GM21381 (cell line): ENCODE results near the gene IGSF6.

ENCODE experiments used
- ATAC-seq: cut with Tn5 transposase; IDR thresholded peaks from one replicate; pipeline ENCODE4 v1.9.1; 2021; ENCODE audit warnings: mild to moderate bottlenecking, moderate library complexity; ENCODE audit not compliant: unreplicated experiment

Gene IGSF6

DNA sequence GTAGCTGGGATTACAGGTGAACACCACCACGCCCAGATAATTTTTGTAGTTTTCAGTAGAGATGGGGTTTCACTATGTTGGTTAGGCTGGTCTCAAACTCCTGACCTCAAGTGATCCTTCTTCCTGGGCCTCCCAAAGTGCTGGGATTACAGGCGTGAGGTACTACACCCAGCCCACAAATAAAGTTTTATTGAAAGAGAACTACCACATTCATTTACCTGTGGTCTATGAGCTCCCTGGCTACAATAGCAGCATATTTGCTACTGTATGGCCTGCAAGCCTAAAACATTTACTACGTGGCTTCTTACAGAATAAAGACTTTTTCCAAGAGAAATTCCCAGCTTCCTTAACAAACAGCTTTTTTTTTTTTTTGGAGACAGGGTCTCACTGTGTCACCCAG, 49.6 kb downstream of the IGSF6 start:
- no peak for ATAC-seq

DNA sequence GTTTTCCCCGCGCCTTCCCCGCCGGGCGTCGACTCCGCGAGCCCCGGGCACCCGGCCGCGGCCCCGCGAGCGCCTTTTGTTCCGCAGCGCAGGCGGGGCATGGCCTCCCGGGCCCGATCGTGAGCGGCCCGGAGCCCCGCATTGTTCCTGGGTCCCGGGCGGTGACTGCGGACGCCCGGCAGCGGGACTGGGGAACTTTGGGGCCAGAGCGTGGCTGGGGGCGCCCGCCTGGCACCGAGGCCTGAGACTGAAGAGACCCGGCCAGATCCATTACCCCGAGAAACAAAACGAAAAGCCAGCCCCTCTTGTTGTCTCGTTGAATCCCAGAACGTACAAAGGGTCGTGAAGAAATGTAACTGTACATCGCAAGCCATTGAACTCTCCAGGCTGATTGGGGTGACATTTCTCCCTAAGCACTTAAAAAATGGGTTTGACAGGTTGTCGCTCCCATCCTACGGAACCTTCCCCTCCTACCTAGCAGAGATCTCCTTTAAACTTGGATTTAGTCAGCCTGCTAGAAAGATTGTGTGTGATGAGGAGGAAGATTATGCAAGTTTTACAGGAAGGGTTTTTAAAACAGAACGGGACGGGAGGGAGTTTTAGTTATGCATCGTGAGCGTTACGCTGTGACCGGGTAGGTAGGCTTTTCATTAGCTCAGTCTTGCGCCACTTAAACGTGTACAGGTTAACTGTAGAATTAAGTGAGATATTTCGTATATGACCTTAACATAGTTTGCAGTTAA, 52.2 kb downstream of the IGSF6 start:
- ATAC-seq = peak; percentile 23

DNA sequence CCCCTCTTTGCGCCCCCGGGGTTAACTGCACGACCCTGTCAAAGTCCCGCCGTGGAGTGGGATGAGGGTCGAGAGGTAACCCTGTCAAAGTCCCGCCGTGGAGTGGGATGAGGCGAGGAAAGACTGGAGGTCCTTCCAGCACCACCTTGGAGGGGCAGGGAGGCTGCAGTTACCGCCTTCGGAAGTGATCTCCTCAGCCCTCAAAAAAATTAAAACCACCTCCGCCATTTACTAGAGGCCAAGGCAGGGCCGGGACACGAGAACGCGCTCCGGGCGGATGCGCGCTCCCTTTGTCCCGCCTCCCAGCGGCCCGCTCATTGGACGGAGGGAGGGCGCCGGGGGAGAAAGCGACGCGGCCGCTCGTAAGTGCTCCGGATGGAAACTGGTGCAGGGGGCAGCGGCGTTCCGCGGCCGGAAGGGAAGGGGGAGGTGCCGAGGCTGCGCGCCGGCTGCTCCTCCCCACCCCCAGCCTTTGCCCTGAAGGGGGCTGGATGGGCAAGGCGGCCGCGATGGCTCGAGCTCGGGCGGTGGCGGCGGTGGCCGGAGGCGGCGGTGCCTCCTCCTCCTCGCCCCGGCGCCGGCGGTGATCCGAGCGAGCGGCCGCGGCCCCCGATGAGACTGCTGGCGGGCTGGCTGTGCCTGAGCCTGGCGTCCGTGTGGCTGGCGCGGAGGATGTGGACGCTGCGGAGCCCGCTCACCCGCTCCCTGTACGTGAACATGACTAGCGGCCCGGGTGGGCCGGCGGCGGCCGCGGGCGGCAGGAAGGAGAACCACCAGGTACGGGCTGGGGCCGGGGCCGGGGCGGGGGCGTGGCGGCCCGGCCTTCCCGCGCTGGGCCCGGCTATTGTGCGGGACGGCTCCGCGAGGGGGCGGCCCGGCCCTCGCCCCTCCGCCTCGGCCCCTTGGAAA, 53.0 kb downstream of the IGSF6 start, which contains the start of gene METTL9:
TSS of gene METTL9 (plus strand) at position 456 of the 909 bp plus-strand sequence. CDS start at position 613, 157 bp downstream.
- ATAC-seq = peak; percentile 90

DNA sequence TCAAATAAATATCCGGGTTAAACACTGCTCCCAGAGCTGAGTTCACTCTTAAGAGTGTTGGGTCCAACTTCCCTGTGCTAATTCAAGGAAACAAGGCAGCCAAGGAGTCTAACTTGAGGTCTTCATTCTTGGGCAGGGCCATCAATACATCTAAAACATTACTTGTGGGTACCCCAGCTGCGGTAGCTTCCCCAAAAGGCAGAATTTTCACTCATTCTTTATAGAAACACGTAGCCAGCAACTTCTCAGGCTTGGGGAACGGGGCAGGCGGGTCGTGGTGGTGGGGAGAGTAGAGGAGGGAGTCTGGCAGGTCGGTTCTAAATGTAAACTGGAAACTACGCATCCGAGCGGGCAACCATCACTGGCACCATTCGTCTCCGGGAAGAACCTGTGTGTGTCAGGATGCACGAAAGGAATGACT, 53.7 kb downstream of the IGSF6 start:
- no peak for ATAC-seq

DNA sequence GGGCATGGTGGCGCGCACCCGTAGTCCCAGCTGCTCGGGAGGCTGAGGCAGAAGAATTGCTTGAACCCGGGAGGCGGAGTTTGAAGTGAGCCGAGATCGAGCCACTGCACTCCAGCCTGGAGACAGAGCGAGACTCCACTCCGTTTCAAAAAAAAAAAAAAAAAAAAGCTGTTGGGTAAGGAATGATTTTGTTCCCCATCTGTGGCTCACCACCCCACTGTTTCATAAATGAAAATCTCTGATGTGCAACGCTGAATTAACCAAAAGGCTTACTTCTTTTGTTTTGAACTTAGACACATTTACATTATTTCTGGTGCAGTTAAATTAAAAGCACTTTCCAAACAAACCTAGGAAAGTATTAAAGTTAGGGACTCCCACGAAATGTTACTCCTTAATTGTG, 54.2 kb downstream of the IGSF6 start:
- no peak for ATAC-seq

DNA sequence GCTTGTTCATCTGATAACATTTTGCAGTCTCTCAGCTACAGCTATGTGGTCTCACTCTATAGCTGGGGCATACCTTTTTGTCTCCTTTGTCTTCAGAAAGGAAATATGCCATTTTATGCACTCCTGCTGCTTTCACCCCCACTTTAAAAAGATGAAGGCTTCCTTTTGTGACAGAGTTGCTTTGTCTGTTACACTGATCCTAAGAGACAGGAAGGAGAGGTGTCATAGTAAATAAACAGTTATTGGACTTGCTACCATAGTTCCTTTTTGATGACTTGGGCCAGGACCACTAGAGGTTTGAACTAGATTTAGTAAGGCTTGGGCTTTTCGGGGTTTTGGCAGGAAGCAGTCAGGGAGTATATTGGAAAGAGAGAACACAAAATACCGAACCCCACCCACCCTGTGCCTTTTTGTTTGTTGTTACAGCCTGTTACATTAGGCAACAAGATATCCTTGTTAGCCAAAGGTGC, 54.8 kb downstream of the IGSF6 start:
- no peak for ATAC-seq

DNA sequence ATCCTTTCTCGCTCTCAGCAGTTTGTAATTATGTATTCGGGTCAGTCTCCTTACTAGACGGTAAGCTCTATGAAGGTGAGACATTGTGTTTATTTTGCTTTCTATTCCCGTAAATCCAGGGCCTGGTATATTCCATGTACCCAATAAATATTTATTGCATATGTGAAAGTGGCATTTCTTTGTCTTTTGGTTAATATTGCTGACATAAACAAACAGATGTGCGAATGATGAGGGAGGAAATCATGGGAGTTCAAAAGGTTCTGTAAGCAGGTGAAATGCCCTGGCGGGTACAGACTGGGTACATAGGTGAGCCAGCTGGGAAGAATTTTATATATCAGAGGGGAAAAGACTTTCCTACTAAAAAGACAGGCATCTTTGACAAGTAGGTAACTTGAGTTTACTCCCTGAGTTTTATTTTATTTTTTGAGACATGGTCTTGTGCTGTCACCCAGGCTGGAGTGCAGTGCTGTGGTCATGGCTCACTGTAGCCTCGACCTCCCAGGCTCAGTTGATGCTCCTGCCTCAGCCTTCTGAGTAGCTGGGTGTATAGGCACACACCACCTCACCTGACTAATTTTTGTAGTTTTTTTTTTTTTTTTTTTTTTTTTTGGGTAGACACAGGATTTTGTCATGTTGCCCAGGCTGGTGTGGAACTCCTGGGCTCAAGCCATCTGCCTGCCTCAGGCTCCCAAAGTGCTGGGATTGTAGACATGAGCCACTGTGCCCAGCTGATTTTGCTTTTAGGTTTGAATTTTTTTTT, 58.7 kb downstream of the IGSF6 start:
- no peak for ATAC-seq

DNA sequence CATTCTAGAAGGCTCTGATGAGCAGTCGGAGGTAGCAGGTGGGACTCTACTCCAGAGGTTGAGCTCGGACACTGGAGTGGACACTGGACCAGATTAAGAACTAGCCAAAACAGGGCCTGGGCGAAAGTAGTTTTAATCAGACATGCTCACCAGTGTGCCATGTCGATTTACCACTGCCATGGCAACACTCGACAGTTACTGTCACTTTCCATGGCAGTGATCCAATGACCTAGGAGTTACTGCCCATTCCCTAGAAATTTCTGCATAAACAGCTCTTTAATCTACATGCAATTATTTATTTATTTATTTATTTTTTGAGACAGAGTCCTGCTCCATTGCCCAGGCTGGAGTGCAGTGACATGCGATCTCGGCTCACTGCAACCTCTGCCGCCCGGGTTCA, 60.2 kb downstream of the IGSF6 start:
- no peak for ATAC-seq

DNA sequence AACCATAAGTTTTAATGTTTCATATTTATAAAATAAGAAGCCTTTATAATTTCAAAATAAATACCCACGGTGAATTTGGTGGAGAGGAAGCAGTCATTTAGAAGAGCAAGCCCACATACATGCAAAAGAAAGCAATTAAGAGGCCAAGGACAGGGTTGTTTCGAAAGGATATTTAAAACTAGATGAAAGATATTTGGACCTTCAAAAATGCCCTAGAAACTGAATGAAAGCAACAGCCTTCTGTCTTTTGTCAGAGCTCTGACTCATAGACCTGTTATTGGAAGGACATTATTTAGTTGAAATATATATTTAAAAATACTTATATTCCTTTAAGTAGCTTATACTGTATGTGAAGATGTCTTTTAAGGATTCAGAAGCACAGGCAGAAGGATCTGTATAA, 61.6 kb downstream of the IGSF6 start:
- ATAC-seq = no peak

DNA sequence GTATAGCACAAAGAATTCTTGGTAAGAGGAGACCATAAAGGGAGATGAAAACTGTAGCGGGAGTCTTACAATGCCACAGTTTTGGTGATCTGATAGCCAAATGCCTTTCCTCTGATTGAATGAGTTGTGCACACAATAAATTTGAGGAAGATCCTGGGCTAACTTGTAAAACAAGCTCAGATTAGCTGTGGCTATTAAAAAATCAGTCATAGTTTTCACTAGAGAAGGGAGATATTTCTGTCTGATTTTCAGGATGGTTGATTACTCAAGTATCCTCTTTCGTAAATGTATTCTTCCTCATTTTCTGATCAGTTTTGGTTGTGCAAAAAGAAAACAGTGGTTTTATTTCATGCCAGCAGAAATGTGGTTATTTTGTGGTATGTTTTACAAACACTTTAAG, 62.1 kb downstream of the IGSF6 start:
- ATAC-seq = no peak

DNA sequence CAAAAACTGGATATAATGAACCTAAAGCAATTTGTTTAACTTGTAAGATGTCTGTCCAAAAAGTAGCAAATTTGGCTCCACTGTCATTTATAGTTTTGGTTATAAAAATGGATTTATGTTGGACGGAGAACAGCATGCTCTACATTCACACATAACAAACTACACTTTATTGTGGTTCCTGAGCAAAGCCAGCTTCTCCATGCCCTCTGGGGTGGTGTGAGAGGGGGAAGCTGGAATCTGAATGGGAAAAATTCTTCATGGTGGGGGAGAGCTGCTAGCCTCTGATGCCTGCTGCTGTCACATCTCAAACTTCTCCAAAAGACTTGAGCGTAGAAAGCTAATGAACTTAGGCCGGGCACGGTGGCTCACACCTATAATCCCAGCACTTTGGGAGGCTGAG, 62.9 kb downstream of the IGSF6 start:
- ATAC-seq = no peak
